GM04504 (cell line): ENCODE data around the gene IDUA.

Source experiments
- DNase-seq: peaks from one replicate; pipeline ENCODE4 v3.0.0-alpha.2; 2012; ENCODE audit warnings: low read depth

IDUA gene

DNA sequence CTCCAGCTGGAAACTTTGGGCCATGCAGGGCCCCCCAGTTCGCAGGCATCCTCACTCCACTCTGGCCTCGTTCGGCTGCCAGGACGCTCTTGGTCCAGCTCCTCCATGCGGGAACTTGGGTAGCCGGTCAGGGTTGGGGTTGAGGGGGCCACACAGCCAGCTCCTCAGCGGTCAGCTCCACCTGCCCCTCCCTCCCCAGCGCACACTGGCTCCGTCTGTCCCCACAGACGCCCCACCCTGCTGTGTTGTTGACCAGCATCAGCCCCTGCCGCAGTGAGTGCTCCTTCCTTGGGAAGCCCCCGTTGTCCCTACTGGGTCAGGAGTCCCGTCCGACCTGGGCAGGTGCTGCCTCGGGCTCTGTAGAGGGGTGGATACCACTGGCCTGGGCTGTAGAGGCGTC is 30.4 kb downstream of the IDUA start:
- no peak for DNase-seq

GRCh38 chr4:1017706-1018105 is 30.9 kb downstream of the IDUA start:
- no peak for DNase-seq

GRCh38 chr4:1018147-1019020 is 31.5 kb downstream of the IDUA start:
- no peak for DNase-seq

DNA sequence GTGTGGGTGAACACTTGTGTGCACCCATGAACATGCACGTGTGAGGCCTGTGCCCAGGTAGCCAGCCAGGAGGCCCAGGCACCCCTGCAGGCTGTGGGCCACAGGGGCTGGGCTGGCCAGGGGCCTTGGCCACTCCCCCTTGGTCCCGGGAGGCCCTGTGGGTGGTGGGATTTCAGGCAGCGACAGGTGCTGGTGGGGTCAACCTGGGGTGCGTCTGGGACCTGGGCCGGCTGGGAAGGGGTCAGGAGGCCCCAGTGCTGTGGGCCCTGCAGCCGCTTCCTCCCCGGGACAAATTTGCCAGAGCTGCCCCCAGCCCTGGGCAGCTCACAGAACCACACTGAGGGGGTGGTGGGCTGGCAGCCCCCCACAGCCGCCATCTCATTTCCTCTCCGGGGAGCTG is 32.5 kb downstream of the IDUA start:
- no peak for DNase-seq

- no peak for DNase-seq
Measured at GRCh38 chr4:1019729-1020470, 33.1 kb downstream of the IDUA start.

DNA sequence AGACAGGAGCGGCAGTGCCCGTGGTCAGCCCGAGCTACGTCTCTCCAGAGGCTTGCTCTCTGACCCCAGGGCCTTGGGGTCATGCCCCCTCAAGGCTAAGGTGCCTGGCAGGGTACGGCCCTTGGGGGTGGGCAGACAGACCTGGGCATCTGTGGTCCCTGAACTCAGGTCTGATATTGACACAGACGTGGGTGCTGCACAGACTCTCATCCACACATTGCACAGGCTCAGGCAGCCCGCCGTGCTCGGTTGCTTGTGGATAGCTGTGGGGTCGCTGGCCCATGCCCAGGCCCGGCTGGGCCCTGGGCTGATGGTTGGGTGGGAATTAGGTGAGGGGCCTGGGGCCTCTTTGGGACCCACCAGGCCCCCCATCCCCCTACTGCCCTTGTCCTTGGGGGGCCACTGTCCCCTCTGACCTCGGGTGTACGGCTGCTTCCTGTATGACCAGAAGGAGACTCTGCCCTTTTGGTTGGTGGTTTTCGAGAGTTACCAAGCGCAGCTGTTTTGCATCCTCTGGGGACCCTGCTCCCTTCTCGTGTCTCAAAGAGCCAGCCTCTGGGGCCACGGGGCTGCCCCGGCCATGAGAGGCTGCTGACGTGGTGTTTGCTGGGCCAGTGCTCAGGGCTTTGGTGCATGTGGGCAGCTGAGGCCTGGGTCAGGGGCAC is 34.7 kb downstream of the IDUA start:
- no peak for DNase-seq

DNA sequence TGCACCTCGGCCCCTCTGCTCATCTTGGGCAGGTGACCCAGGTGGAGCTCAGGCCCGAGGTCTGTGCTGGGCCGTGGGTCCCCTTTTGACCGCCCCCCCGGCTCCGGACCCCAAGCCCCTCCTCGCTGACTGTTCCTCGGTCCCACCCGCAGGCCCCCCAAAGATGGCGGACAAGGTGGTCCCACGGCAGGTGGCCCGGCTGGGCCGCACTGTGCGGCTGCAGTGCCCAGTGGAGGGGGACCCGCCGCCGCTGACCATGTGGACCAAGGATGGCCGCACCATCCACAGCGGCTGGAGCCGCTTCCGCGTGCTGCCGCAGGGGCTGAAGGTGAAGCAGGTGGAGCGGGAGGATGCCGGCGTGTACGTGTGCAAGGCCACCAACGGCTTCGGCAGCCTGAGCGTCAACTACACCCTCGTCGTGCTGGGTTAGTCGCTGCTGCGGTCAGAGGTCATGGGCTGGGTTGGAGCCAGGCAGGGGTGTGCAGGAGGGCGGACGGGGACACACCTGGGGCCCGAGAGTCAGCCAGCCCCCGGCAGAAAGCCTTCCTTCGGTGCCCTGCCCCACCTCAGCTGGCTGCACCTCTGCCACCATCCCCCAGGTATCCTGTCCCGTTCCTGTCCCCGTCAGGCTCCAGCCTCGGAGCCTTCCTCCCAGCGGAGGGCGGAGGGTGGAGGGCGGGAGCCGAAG is 35.4 kb downstream of the IDUA start:
- no peak for DNase-seq

DNA sequence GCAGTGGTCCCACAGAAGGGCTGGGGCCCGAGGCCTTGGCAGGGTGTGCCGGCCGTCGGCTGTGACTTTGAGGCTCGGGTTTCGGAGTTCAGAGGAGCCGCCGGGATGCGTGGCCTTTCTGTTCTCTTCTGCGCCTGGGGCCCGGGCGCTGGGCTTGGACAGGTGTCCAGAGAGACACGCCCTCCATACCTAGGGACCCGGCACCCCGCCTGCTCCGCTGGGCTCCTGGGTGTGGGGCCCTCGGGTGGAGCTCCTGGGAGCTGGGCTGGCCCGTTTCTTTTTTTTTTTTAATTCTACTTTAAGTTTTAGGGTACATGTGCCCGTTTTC is 35.9 kb downstream of the IDUA start:
- DNase-seq = no peak

- no peak for DNase-seq
Measured at GRCh38 chr4:1023075-1023640, 36.3 kb downstream of the IDUA start.

DNA sequence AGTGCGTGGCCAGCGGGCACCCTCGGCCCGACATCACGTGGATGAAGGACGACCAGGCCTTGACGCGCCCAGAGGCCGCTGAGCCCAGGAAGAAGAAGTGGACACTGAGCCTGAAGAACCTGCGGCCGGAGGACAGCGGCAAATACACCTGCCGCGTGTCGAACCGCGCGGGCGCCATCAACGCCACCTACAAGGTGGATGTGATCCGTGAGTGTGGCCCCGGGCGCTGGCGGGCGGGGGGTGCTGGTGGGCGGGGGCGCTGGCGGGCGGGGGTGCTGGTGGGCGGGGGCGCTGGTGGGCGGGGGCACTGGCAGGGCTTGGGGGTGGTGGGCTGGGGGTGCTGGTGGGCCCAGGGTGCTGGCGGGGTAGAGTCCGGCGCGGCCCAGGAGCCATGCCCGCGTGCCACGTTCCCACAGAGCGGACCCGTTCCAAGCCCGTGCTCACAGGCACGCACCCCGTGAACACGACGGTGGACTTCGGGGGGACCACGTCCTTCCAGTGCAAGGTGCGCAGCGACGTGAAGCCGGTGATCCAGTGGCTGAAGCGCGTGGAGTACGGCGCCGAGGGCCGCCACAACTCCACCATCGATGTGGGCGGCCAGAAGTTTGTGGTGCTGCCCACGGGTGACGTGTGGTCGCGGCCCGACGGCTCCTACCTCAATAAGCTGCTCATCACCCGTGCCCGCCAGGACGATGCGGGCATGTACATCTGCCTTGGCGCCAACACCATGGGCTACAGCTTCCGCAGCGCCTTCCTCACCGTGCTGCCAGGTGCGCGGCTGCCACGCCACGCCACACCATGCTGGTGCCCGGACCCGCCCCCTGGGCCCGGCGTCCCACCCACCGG is 37.3 kb downstream of the IDUA start:
- DNase-seq = no peak

DNA sequence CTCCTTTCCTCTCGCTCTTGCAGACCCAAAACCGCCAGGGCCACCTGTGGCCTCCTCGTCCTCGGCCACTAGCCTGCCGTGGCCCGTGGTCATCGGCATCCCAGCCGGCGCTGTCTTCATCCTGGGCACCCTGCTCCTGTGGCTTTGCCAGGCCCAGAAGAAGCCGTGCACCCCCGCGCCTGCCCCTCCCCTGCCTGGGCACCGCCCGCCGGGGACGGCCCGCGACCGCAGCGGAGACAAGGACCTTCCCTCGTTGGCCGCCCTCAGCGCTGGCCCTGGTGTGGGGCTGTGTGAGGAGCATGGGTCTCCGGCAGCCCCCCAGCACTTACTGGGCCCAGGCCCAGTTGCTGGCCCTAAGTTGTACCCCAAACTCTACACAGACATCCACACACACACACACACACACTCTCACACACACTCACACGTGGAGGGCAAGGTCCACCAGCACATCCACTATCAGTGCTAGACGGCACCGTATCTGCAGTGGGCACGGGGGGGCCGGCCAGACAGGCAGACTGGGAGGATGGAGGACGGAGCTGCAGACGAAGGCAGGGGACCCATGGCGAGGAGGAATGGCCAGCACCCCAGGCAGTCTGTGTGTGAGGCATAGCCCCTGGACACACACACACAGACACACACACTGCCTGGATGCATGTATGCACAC is 38.2 kb downstream of the IDUA start:
- DNase-seq = no peak

- DNase-seq = no peak
Measured at GRCh38 chr4:1026115-1026514, 39.3 kb downstream of the IDUA start.

DNA sequence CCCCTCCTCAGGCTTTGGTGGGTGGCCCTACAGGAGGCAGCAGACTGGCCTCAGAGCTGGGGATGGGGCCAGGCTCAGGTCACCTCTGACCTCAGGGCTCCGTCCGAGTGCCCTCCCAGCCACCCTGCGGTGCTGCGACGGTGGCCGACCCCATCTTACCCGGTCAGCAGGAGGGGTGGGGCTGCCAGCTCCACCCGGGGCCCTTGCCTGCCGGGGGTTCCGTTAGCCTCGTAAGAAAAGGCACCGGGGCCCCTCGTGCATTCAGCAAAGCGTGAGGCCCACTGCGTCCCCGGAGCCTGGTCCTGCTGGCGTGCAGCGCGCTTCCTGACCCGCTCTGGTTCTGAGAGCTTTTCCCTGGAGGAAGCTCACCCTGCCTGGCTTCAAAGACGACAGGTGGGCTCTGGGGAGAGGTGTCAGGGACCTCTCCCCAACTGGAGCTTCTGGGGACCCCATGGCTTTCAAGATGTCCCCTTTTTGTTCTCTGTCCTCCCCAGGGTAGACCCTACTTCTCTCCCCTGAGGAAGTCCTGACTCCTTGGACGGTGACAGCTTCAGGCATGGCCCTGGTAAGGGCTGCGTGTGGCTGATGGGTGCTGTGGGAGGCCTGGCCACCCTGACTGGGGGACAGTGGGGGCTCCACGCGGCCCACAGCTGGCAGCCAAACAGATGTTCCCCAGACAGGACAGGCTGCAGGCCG is 40.5 kb downstream of the IDUA start:
- DNase-seq = no peak

GRCh38 chr4:1027915-1028238 is 41.0 kb downstream of the IDUA start:
- DNase-seq = no peak

DNA sequence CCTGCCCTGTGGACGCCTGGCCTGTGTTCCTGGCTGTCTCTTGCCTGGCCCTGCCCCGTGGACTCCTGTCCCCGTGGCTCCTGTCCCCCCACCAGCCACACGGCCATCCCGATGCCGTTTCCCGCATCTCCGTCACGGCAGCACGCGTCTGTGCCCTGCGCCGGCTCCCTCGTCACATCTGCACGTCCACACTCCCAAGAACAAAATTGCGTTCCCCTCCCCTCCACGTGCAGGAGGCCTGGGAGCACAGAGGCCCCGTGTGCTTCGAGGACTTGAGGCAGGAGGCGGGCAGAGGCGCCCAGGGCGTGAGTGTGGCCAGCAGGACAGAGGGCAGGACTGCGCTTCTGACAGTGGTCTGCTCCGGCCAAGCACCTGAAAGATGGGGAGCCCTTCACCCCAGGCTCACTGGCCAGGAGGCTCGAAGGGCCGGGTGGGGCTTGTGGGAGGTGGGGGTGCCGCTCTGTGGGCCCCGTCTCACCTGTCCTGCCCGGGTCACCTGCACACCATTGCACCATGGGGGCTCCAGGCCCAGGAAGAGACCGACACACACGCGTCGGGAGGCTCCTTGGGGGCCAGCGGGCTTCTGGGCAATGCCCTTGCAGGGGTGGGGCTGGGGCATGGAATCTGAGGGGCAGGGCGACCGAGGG is 41.9 kb downstream of the IDUA start:
- no peak for DNase-seq

- no peak for DNase-seq
Measured at GRCh38 chr4:1029529-1029928, 42.7 kb downstream of the IDUA start.

DNA sequence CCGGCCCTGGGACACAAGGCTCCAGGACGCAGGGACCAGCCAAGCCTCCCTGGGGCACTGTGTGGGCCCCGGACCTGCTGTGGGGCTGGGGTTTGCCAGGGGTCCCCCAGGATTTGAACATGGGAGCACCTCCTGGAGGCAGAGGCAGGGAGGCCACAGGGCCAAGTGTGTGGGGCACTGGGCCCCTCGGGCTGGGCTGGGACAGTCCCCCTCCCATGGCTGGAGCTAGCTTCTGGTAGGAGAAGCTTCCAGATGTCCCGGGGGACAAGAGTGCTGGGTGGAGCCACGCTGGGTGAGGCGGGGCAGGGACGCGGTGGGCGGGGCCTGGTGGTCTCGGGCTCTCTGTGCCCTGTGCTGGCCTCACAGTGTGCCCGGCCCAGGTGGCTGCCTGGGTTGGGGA is 43.2 kb downstream of the IDUA start:
- no peak for DNase-seq

- no peak for DNase-seq
Measured at GRCh38 chr4:1030559-1030958, 43.7 kb downstream of the IDUA start.

DNA sequence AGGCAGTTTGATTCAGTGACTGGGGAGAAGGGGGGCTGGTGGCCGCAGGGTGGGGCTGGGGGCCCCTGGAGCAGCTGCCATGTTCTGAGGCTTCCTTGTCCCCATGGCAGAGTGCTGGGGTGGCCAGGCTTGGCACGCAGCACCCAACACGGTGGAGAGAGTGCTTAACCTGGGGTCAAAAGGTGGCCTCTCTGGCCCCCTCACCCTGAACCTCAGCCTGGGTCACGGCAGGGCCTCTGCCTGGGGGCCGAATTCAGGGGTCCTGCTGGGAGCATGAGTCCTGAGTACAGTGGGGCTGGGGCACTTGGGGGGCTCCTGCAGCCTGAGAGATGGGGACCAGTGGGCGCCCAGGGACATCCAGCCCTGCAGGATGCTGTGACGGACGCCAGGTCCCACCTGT is 44.5 kb downstream of the IDUA start:
- no peak for DNase-seq
